ENCODE data around the gene RNF10.

DNA sequence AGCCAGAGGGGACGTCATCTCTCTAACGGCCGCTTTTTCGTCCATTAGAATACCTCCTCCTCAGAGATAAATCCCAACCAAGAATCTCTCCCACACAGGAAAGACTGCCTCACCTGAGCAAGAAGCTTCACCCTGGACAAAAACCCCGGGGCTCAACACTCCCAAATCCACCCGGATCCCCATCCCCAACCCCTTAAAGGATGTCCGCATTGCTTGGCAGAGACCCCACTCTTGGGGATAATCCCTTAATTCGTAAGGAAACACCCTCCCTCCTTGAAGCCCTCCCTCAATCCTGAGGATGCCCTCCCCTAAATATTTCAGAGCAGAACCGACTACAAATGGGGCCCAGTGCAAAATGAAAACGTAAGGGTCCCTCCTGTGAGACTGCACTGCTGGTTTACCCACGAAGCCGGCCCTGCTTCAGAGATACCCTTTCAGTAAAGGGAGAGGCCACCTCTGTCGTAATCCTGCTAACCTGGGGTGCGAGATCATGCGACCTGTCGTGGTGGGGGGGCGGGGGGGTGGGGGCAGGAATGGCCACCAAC, 38.9 kb upstream of the RNF10 start:
- TF ChIP-seq, protein P1, sequence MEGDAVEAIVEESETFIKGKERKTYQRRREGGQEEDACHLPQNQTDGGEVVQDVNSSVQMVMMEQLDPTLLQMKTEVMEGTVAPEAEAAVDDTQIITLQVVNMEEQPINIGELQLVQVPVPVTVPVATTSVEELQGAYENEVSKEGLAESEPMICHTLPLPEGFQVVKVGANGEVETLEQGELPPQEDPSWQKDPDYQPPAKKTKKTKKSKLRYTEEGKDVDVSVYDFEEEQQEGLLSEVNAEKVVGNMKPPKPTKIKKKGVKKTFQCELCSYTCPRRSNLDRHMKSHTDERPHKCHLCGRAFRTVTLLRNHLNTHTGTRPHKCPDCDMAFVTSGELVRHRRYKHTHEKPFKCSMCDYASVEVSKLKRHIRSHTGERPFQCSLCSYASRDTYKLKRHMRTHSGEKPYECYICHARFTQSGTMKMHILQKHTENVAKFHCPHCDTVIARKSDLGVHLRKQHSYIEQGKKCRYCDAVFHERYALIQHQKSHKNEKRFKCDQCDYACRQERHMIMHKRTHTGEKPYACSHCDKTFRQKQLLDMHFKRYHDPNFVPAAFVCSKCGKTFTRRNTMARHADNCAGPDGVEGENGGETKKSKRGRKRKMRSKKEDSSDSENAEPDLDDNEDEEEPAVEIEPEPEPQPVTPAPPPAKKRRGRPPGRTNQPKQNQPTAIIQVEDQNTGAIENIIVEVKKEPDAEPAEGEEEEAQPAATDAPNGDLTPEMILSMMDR (optimal IDR thresholded peaks at IDR 0.05 in 1 of 3, IDR thresholded peaks at IDR 0.05 in 1 of 3, conservative IDR thresholded peaks at IDR 0.05 in 1 of 3; ENCODE audit: extremely low read depth in 1 of 3, insufficient read depth in 2 of 3, low read length in 3 of 3), result no peak
- TF ChIP-seq EZH2 (IDR thresholded peaks at IDR 0.05; ENCODE audit: low read length), result no peak
